Activated T-cell treated with anti-CD3 and anti-CD28 coated beads, Interleukin-2, amount 50 U/mL, for 48 hours (primary cell): Measurements from ENCODE around the gene TXNL1.
"Not testable (repeated sequence)": the region's sequence is repeated elsewhere in the genome, so short reads cannot be mapped to it uniquely, and the experiment has no call there.

ENCODE experiments used
- DNase-seq, 2 experiments: peaks; one replicate each; pipeline ENCODE4 v3.0.0-alpha.2; 2020

The TXNL1 gene

DNA sequence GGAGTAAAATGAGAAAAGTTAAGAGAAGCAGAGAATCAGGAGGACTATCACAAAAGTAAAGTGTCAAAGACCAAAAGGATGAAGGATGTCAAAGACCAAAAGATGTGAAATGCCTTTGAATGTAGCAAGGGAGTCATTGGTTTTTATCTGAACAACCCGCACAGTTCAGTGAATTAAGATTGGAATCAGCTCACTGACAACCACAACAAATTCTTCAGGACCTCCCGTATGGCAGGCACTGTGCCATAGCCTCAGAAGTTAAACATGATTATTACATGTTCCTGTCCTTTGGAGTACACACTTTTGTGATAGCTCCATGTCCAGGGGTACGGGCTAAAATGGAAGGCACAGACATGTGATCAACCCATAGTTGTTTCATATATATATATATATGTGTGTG, 5.0 kb upstream of the TXNL1 start:
- no peak for DNase-seq

DNA sequence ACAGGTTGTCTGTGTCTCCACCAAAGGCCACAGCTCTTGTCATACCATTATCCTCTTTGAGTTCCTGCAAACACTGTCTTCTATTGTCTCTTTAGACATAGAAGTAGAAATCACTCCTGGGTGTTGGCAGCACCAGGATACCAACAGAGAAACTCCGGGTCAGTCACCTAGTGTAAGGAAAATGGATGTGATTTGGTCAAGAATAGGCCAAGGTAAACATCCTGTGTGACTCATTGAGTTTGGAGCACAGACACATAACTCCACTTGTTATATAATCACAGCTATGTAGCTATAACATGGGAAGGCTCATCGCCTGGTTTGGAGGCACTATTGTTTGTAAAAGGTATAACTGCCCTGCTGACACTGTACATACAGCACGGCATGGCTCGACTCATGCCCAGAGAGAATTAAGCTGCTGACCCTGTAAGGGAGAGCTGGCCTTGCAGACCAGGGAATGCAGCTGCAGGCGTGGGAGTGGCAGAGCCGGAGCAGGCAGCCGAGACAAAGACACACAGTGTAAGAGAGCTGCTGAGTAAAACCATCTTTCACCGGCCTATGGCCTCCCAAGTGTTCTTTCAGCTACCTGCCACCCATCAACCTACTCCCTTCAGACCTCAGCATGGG, 3.4 kb upstream of the TXNL1 start:
- DNase-seq: no peak

DNA sequence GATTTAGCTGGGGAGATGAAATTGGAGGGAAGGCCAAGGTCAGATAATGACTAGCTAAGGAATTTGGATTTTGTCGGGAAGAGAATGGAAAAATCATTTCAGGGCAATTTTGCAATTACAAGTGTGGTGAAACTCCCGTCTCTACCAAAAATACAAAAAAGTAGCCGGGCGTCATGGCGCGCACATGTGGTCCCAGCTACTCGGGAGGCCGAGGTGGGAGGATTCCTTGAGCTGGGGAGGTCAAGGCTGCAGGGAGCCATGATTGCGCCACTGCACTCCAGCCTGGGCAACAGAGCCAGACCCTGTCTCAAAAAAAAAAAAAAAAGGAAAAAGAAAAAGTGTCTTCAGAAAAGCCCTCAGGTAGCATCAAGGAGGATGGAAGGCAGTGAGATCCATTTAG, 1.2 kb upstream of the TXNL1 start:
- DNase-seq: no peak

DNA sequence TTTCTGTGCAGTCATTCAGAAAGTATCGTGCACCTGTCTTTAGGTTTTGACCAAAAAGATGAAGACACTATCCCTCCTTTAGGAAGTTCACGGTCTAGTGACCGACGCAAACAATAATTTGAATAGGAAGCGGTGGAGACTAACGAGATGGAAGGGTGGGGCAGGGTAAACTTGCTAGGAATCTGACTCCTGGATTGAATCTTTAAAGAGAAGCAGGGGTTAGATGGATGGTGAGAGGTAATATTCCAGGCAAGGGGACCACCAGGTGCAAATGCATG, 651 bp upstream of the TXNL1 start:
- no peak for DNase-seq

DNA sequence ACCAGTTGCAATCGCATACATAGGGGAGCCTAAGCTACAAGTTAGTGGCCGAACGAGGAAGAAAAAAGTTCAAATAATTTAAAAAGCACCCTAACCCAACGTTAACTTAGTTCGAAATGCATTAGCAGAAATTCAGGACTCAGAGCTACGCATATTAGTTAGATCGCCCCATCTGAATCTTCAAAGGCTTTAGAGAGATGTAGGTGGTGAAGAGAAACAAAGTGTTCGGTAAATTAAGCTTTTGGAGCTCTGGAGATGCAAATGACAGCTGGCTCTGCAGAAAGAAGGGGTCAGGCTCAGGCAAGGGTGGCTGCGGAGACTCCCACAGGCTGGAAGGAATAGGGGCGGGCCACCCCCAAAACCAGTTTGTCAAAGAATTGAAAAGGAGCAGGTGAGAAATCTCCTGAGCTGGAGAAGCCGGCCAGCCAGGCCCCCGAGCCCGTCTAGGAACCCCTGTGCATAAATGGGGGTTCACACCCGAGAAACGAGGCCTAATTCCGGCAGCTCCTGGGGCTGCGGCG, 621 bp downstream of the TXNL1 start:
- no peak for DNase-seq

DNA sequence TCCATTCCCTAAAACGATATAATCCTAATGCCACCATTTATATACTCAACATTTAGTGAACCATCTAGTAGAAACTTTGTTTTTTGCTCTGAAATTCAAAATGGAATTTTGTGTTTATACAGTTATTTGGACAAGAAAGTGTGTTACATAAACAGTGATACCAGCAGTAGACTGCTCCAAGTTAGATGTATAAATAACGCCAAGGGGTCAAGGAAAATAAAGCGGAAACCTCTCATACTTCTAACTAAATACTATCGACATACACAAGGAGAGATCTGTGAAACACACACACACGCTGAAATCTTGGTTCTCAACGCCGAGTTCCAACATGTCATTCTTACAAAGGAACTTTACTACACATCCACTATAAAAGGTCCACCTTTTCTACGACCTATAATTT, 1.2 kb downstream of the TXNL1 start:
- DNase-seq: no peak

DNA sequence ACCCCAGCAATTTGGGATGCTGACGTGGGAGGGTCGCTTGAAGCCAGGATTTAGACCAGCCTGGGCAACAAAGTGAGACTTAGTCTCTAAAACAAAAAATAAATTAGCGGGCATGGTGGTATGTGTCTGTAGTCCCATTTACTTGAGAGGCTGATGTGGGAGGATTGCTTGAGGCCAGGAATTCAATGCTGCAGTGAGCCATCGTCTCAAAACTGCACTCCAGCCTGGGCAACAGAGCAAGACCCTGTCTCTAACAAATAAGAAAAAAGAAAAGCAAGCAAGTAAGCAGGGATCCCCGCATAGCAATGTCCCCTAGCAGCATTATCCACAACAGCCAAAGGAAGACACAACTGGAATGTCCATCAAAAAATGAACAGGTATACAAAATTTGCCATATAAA, 3.4 kb downstream of the TXNL1 start:
- no peak for DNase-seq

DNA sequence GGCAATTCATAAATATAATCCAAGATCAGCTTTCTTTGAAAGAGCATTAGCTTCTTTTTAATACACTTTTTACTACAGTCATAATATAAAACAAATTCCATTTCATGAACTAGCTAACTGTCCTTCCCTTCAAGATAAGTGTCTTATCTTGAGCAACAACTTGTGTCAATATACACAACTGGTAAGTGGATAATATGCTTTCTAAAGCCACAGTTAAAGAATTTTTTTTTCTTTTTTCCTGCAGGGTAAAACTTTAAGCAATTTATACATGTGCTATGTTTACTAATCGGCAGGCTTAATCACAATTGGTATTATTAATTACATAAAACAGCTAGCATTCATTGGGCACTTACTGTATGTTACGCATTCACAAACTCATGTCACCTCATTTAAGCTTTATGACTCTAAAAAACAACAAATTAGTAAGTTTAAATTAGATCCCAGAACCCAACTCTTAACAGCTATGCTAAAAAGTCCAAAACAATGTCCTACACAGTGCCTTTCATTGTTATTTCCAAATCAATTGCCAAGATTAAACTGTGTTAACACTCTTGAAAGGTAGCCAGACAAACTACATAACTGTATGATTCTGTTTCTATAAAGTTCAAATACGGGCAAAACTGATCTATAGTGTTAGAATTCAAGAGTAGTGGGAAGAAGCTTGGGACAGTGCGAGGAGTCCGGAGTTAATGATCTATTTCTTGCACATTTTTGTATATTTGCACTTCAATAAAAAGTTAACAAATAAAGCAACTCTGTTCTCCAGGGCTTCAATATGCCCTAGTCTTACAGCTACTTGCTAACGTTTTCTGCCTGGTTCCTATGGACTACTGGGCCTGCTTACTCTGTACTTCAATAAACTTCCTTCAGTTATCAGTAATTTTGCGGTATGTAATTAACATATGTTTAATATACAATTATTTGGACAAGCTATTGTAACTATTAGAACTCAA, 6.0 kb downstream of the TXNL1 start:
- DNase-seq: no peak

DNA sequence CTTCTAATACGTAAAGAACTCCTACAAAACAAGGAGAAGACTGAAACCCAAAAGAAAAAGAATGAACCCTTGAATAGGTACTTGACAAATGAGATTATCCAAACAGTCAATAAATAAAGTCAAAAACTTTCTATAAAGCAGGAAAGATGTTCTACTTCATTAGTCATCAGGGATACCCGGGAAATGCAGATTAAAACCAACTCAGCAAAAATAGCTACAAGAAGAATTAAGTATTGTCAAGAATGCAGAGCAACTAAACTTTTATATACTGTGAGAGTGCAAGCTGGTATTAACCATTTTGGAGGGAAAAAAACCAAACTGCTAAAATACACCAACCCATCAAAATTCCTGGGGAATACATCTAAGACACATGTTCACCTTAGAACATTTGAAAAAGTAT, 10.4 kb downstream of the TXNL1 start:
- no peak for DNase-seq

DNA sequence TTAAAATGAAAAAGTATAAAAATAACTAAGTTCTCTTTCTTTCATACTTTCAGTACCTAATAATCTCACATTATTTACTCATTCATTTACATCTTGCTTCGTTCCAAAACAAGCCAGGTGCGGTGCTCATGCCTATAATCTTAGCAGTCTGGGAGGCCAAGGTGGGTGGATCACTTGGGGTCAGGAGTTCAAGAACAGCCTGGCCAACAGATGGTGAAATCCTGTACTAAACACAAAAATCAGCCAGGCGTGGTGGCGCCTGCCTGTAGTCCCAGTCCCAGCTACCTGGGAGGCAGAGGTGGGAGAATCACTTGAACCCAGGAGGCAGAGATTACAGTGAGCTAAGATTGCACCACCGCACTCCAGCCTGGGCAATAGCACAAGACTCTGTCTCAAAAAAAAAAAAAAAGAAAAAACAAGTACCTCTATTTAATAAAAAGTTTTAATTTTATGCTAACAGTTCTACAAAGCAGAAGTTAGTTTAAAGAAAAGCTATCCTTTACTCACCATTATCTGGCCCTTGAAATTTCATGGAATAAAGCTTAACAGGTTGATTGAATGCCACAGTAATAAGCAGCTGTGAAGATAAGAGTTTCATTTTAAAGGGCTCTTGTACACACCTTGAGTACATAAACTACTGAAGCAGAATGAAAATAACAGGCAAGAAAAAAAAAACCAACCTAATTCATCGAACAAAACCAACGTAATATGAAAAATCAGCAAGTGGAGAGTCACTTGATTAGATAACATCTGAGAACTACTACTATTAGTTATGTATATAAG, 22.5 kb downstream of the TXNL1 start:
- DNase-seq: no peak

DNA sequence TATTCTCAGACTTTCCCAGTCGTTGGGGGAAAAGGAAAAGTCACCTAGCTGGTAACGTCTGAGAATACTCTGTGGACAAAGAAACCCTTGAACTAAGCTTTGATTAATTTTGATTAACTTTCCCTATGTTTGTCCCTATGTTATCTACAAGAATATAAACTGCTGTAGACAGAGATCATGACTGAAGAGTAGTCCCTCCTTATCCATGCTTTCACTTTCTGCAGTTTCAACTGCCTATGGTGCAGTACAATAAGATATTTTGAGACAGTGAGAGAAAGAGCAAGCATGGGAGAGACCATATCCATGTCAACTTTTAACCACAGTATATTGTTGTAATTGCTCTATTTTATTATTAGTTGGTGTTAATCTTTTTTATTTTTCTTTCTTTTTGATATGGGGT, 31.8 kb downstream of the TXNL1 start:
- no peak for DNase-seq

DNA sequence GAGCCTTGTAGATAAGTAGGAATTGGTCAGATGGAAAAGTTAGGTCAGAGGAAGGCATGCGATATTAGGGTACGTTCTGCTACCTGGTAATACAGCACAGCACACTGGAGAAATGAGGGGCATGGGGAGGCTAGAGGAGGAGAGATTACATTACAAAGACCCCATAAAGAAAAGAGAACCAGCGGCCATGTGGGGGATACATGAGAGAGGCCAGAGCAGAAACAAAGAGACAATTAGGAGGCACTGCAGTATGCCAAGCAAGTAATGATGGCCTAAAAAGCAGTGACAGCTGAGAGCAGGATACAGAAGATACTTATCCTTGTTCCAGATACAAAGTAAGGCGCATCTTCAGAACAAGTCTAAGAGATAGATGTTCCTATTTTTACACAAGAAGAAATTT, 40.0 kb downstream of the TXNL1 start:
- DNase-seq: no peak

DNA sequence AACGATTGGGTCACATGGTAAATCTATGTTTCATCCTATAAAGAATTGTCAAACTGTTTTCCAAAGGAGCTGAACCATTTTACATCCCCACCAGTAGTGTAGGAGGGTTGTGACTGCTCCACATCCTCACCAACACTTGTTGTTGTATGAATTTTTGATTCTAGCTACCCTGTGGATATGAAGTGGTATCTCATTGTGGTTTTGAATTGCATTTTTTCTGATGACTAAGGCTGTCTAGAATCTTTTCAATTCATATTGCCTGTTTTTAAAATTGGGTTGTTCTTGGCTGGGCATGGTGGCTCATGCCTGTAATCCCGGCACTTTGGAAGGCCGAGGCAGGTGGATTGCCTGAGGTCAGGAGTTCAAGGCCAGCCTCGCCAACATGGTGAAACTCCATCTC, 44.5 kb downstream of the TXNL1 start:
- DNase-seq: no peak

DNA sequence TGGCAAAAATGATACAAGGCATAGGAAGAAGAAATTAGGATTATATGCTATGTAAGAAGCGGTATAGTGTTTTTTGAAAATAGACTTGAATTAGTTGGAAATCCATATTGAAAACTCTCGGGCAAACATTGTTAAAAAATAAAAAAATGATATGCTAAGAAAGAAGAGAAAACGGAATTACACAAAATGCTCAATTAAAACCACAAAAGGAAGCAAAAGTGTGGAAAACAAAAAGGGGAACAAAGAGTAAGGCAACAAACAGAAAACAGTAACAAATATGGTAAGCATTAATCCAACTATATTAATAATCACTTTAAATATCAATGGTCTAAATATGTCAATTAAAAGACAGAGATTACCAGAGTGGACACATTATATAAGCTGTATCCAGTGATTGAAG, 58.4 kb downstream of the TXNL1 start:
- DNase-seq: no peak

DNA sequence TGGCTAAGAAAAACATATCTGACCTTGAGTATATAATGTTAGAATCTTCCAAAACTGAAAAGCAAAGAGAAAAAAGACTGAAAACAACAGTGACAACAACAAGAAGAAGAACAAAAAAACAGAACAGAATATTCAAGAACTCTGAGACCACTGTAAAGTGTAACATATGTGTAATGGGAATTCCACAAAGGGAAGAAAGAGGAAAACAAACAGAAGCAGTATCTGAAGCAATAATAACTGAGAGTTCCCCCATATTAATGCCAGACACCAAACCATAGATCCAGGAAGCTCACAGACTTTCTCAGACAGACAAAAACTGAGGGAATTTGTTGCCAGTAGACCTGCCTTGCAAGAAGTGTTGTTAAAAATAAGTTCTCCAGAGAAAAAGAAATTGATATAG, 58.9 kb downstream of the TXNL1 start:
- DNase-seq: no peak

DNA sequence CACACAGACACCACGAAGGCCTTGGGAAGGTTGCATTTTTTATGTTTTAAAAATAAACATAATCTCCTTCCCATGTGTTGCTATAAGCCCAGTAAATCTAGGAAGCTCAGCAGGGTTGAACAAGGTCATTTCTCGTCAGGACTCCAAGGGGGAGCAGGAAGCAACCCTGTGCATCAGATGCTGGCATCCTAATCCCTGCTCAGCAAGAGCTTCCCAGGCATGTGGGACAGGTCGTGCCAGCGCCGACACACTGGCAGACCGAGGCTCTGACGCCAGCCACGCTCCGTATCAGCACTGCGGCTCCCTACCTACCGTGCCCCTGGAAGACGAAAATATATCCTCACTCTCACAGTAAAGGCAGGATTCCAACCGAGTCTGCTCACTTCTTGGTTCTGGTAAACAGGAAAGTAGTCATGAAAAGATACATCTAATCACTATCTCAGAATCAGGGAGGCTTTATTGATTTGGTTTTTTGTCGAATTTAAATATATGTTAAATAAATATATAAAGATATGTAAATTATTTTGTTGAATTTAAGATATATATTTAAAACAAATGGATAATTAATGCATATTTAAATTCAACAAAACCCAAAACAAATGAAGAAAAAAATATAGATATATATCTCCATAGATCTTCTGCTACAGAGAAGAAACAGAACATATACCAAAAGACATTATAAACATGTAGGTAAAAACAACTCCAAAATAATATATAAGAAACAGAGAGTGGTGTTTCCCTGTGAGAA, 61.4 kb downstream of the TXNL1 start:
- no peak for DNase-seq

DNA sequence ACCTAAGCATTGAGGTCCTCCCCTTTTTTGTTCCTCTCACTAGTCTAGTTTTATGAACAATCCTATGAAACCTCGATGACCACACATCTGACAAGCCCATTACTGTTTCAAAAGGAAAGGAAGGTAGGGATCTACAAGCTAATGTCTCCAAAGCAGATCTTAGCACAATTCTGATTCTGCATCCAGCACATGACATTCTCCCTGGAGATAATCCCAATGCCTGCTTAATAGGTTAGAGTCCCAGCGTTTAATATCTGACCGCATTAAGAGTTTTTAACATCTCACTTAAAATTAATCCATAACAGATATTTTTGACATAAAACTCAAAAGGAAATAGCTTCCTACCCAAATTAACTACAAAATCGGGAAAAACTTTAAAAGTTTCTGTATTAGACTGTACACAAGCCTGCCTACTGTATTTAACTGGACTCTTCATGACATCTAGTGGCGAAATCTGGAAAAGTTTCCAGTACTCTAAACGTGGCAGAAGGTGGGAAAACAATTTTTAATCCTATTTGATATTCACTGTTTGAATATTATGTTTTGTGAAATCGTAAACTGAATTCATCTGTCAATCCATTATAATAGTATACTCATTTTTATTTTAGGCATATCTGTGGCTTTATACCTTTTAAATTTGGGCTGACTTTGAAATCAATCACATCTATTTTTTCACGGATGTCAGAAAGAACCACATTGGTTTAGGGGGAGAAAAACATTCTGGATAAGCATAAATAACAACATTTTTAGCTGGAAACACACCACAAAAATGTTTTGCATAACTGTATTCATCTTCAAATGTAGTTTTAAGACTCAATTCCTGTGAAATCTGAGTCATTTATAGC, 62.4 kb downstream of the TXNL1 start:
- no peak for DNase-seq

DNA sequence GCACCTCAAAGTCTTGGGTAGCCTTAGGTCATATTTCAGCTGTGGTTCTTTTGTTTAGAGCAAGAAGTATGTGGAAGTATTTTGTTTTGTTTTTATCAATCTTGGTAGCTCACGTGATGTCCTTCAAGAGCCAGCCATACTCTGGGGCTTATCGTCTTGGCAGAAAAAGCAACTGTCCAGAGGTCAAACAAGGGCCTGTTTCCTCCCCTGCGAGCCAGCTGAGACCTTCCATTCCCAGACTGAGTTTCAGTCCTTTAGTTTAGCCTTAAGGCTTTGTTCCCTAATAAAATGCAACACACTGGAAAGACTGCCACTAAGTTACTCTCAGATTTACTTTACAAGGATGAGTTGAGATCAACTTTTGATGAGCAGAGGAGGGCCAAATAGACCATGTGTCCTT, 63.5 kb downstream of the TXNL1 start:
- DNase-seq: no peak

DNA sequence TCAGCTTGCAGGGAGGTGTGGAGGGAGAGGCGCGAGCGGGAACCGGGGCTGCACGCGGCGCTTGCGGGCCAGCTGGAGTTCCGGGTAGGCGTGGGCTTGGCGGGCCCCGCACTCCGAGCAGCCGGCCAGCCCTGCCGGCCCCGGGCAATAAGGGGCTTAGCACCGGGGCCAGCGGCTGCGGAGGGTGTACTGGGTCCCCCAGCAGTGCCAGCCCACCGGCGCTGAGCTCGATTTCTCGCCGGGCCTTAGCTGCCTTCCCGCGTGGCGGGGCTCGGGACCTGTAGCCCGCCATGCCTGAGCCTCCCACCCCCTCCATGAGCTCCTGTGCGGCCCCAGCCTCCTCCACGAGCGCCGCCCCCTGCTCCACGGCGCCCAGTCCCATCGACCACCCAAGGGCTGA, 66.1 kb downstream of the TXNL1 start:
- not testable (repeated sequence) for DNase-seq

DNA sequence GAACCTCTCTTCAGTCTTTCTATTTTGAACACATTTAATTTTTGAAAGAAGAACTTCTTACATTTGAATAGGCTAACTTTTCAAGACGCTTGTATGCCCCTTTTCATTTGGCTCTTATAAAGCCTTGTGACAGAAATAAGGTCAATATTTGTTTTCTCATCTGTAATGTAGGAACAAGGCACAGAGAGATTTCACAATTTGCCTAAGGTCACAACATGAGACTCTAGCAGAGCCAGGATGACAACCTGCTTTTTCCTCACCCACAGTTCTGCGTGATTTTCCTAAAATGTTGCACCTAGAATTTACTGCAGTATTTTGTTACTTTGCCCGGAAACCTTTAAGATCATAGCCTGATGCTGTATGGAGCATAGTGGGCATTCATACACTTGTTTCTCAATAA, 67.4 kb downstream of the TXNL1 start:
- no peak for DNase-seq

DNA sequence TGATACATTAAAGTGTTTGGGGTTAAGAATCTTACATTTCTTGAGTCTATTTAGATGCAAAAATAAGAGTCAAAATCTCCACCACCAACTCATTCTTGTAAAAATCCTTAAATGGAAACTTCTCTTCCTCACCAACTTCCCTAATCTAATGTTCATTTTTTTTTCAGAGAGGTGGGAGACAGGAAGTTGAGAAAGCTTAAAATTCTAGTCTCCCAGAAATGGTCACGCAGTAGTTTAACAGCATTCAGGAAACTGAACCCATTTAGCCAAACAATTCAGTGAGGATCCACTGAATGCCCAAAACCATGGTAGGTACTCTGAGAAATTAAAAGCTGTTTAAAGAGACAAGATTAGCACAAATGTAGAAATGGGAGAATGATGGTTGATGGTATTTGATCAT, 69.0 kb downstream of the TXNL1 start:
- DNase-seq: no peak

DNA sequence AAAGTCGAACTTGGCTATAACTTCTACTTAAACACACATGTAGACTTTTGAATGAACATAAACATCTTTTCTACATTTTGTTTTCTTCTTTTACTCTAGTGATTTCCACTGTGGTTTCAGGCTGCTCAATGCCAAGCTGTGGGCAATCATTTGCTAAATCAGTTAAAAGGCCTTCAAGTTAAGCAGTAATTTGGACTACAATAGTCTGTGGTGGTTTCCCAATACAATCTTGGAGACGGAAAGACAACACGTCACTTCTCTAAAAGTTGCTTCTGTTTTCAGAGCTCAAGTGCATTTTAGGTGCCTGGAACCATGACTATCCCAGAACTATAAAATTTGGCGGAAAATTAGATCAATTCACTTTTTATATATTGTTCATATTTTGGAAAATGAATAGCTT, 69.4 kb downstream of the TXNL1 start:
- DNase-seq: no peak
